Gastroesophageal sphincter (tissue), 3 donors: Measurements from ENCODE around the gene CCN5.

Experiments used
- CTCF ChIP-seq, 4 experiments: fragments of 200-600 bp in 2 of 4; fragments of 450-650 bp in 2 of 4; sonication (generic) in 1 of 4; IDR thresholded peaks; one replicate each; pipeline ENCODE4 v1.5.1; 2017 to 2019; ENCODE audit warnings: antibody characterized with exemption in 4 of 4, mild to moderate bottlenecking in 2 of 4, moderate library complexity in 2 of 4
- POLR2A ChIP-seq, 2 donors: fragments of 450-650 bp; IDR thresholded peaks; one replicate each; pipeline ENCODE4 v1.6.1; 2017; ENCODE audit warnings: antibody characterized with exemption in 2 of 2, mild to moderate bottlenecking in 2 of 2, moderate library complexity in 1 of 2

GRCh38 chr20:44738813-44739477 is 23.8 kb downstream of the CCN5 start:
- TF ChIP-seq CTCF (IDR thresholded peaks at IDR 0.05), result no peak
- TF ChIP-seq POLR2A (IDR thresholded peaks at IDR 0.05), result no peak
